Measurements from ENCODE around the gene RBM14.

RBM14 gene

DNA sequence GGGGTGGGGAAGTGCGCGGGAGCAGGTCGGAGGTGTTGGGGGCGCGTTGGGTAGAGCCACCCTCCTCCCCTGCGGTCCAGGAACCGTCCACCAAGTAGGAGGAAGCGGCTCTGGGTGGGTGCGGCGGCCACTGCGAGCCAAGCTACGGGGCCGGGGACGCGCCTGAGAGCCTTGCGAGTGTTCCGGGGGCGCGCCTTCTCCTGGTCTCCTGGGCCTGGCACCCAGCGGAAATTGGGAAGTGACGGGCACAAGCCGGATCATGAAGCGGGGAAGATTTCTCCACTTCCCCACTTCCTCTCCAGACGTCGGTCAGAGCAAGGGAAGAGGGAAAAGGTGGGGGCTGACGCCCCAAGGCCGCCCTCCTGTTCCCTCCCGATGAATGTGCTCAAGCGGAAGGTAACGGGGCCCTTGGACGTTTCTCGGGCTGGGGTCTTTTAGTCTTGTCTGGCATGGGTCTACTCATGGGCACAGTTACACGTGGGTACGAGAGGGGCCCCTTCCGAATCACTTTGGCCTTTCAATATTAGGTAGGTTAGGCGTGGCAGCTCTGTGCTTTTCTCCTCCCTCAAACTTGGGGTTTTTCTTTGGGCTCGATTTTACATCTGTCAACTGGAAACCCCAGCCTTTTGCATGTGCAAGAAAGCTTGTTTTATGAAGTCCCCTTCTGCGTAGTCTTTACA is 865 bp downstream of the RBM14 start:
- H3K79me2 ChIP-seq (ENCODE audit: low read length), result peaks cover 71% of the 10 kb centered on the region
- H3K4me1 ChIP-seq (ENCODE audit: low read length), result peaks cover 11% of the 10 kb centered on the region; the same call in 1 of the 2 replicates
- no peak overlapping the region for H2AFZ ChIP-seq (ENCODE audit: low read length)
- H3K9me2 ChIP-seq (replicated peaks; ENCODE audit: insufficient read depth, low read length), result no peaks in the 10 kb centered on the region
- H3K36me3 ChIP-seq (replicated peaks; ENCODE audit: insufficient read depth, low read length), result peaks cover 7% of the 10 kb centered on the region; the same call in 1 of the 2 replicates
- H3K27ac ChIP-seq (ENCODE audit: low read length), result peak overlapping the region; percentile 80
- peak overlapping the region; percentile 100 for H3K4me3 ChIP-seq (ENCODE audit: low read length)
- TF ChIP-seq, protein P1, sequence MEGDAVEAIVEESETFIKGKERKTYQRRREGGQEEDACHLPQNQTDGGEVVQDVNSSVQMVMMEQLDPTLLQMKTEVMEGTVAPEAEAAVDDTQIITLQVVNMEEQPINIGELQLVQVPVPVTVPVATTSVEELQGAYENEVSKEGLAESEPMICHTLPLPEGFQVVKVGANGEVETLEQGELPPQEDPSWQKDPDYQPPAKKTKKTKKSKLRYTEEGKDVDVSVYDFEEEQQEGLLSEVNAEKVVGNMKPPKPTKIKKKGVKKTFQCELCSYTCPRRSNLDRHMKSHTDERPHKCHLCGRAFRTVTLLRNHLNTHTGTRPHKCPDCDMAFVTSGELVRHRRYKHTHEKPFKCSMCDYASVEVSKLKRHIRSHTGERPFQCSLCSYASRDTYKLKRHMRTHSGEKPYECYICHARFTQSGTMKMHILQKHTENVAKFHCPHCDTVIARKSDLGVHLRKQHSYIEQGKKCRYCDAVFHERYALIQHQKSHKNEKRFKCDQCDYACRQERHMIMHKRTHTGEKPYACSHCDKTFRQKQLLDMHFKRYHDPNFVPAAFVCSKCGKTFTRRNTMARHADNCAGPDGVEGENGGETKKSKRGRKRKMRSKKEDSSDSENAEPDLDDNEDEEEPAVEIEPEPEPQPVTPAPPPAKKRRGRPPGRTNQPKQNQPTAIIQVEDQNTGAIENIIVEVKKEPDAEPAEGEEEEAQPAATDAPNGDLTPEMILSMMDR (IDR thresholded peaks at IDR 0.05; ENCODE audit: low read length), result no peak
- no peak for TF ChIP-seq EZH2phosphoT487 (IDR thresholded peaks at IDR 0.05; ENCODE audit: low read length)
- TF ChIP-seq EZH2 (optimal IDR thresholded peaks at IDR 0.05; ENCODE audit: low read depth, low read length), result no peak
- H4K20me1 ChIP-seq (ENCODE audit: insufficient read depth, low read length), result peaks cover 52% of the 10 kb centered on the region
- peak overlapping the region; percentile 97 for H3K4me2 ChIP-seq (ENCODE audit: low read depth, low read length)
- DNase-seq, result peak; percentile 18
- no peaks in the 10 kb centered on the region for H3K27me3 ChIP-seq (replicated peaks; ENCODE audit: insufficient read depth, low read length)
- H3K9me3 ChIP-seq (replicated peaks; ENCODE audit: insufficient read depth, low read length), result no peaks in the 10 kb centered on the region
- peaks cover 20% of the 10 kb centered on the region for H3F3A ChIP-seq (ENCODE audit: insufficient read depth, low read length)
- H3K9ac ChIP-seq (ENCODE audit: low read length), result peak overlapping the region; percentile 99

- peak overlapping the region; percentile 99 for H3K9ac ChIP-seq (ENCODE audit: low read length)
- H4K20me1 ChIP-seq (ENCODE audit: insufficient read depth, low read length), result peaks cover 70% of the 10 kb centered on the region
- H3K36me3 ChIP-seq (replicated peaks; ENCODE audit: insufficient read depth, low read length), result peaks cover 13% of the 10 kb centered on the region; the same call in 1 of the 2 replicates
- H3F3A ChIP-seq (ENCODE audit: insufficient read depth, low read length), result peaks cover 20% of the 10 kb centered on the region
- H3K9me2 ChIP-seq (replicated peaks; ENCODE audit: insufficient read depth, low read length), result no peaks in the 10 kb centered on the region
- no peaks in the 10 kb centered on the region for H3K27me3 ChIP-seq (replicated peaks; ENCODE audit: insufficient read depth, low read length)
- H2AFZ ChIP-seq (ENCODE audit: low read length), result no peak overlapping the region
- peak overlapping the region; percentile 97 for H3K4me2 ChIP-seq (ENCODE audit: low read depth, low read length)
- DNase-seq, result peak; percentile 61
- peaks cover 89% of the 10 kb centered on the region for H3K79me2 ChIP-seq (ENCODE audit: low read length)
- peak overlapping the region; percentile 80 for H3K27ac ChIP-seq (ENCODE audit: low read length)
- H3K9me3 ChIP-seq (replicated peaks; ENCODE audit: insufficient read depth, low read length), result no peaks in the 10 kb centered on the region
- TF ChIP-seq EZH2phosphoT487 (IDR thresholded peaks at IDR 0.05; ENCODE audit: low read length) (no peak), EZH2 (optimal IDR thresholded peaks at IDR 0.05; ENCODE audit: low read depth, low read length) (no peak)
- TF ChIP-seq, protein P1 (IDR thresholded peaks at IDR 0.05; ENCODE audit: low read length), result no peak
- peak overlapping the region; percentile 100 for H3K4me3 ChIP-seq (ENCODE audit: low read length)
- peaks cover 11% of the 10 kb centered on the region; the same call in 1 of the 2 replicates for H3K4me1 ChIP-seq (ENCODE audit: low read length)
These were observed 2.7 kb downstream of the RBM14 start for GRCh38 chr11:66619080-66619554.

- Histone ChIP-seq H3F3A (ENCODE audit: insufficient read depth, low read length) (0 out of 2 replicates have a peak, but pooled peaks cover 3% of the 10 kb centered on the region), H4K20me1 (ENCODE audit: insufficient read depth, low read length) (peaks cover 88% of the 10 kb centered on the region), H3K4me3 (ENCODE audit: low read length) (no peak overlapping the region), H3K27ac (ENCODE audit: low read length) (no peak overlapping the region), H3K36me3 (replicated peaks; ENCODE audit: insufficient read depth, low read length) (peaks cover 36% of the 10 kb centered on the region), H3K4me1 (ENCODE audit: low read length) (0 out of 2 replicates have a peak, but pooled peaks cover 4% of the 10 kb centered on the region), H3K9ac (ENCODE audit: low read length) (no peak overlapping the region), H2AFZ (ENCODE audit: low read length) (no peak overlapping the region), H3K4me2 (ENCODE audit: low read depth, low read length) (no peak overlapping the region), H3K9me2 (replicated peaks; ENCODE audit: insufficient read depth, low read length) (no peaks in the 10 kb centered on the region), H3K27me3 (replicated peaks; ENCODE audit: insufficient read depth, low read length) (no peaks in the 10 kb centered on the region), H3K9me3 (replicated peaks; ENCODE audit: insufficient read depth, low read length) (no peaks in the 10 kb centered on the region), H3K79me2 (ENCODE audit: low read length) (peaks cover 100% of the 10 kb centered on the region)
- TF ChIP-seq, protein P1 (IDR thresholded peaks at IDR 0.05; ENCODE audit: low read length), result no peak
- TF ChIP-seq EZH2 (optimal IDR thresholded peaks at IDR 0.05; ENCODE audit: low read depth, low read length) (no peak), EZH2phosphoT487 (IDR thresholded peaks at IDR 0.05; ENCODE audit: low read length) (no peak)
- DNase-seq, result no peak
These were observed 8.0 kb downstream of the RBM14 start for GRCh38 chr11:66624450-66624849.
